Lower lobe of right lung (tissue), 2 donors: ENCODE data around the gene GAREM1. TPM values are rescaled to one million over a fixed set of nuclear protein-coding genes. Genes with fewer than 3 reads are reported as not detected.

Experiments used
- ATAC-seq, 2 donors: fragments of 200-7000 bp; cut with Tn5 transposase; one replicate each; pipeline ENCODE4 v1.9.1; 2020 to 2022; ENCODE audit warnings: mild to moderate bottlenecking in 2 of 2, moderate library complexity in 2 of 2
- DNase-seq: peaks from one replicate; pipeline ENCODE4 v3.0.0-alpha.2; 2020
- H3K27ac ChIP-seq: fragments of 200-600 bp; one replicate; pipeline ENCODE4 v1.8.0; 2022
- H3K27me3 ChIP-seq: fragments of 200-600 bp; one replicate; pipeline ENCODE4 v1.8.0; 2022; ENCODE audit warnings: low read depth
- H3K36me3 ChIP-seq: fragments of 200-600 bp; one replicate; pipeline ENCODE4 v1.8.0; 2022; ENCODE audit warnings: mild to moderate bottlenecking
- H3K4me1 ChIP-seq: fragments of 200-600 bp; one replicate; pipeline ENCODE4 v1.8.0; 2022
- H3K4me3 ChIP-seq: fragments of 200-600 bp; one replicate; pipeline ENCODE4 v1.8.0; 2022; ENCODE audit warnings: mild to moderate bottlenecking
- H3K9me3 ChIP-seq: fragments of 200-600 bp; one replicate; pipeline ENCODE4 v1.8.0; 2022
- CTCF ChIP-seq: fragments of 200-600 bp; IDR thresholded peaks from one replicate; pipeline ENCODE4 v1.8.0; 2022; ENCODE audit warnings: antibody characterized with exemption, mild to moderate bottlenecking
- intact Hi-C: fragments of 100-400 bp; cut with DNase I; formaldehyde crosslinking; loops from one replicate; pipeline ENCODE4 v1.11.0; 2022
- total RNA-seq: library from RNA; stranded (reverse); fragmentation: NEBNext Ultra II Directional; extraction: Animal tissue kit (Norgen Biotek cat#: 25700); gene quantifications from one replicate; pipeline ENCODE4 v1.2.1, GENCODE V29; 2021
- donor health status: DM: no; HTN: yes; CAD: no; lungs with severe emphysema.

GAREM1 gene
- total RNA-seq, 1 donor from 2014 or later: 10.3 TPM

GRCh38 chr18:32424696-32425095, 46.0 kb downstream of the GAREM1 start:
- Histone ChIP-seq H3K4me1 (peaks cover 27% of the 10 kb centered on the region), H3K36me3 (no peaks in the 10 kb centered on the region), H3K9me3 (no peaks in the 10 kb centered on the region), H3K4me3 (no peak overlapping the region), H3K27ac (no peak overlapping the region), H3K27me3 (no peaks in the 10 kb centered on the region)
- no peak for DNase-seq
- intact Hi-C loops: no loop called here
- TF ChIP-seq CTCF: no peak
- peak in 1 of 2 donors; percentile 41 for ATAC-seq

- DNase-seq: no peak
- H3K27ac ChIP-seq: no peak overlapping the region
- no peak for ATAC-seq
- no peaks in the 10 kb centered on the region for H3K9me3 ChIP-seq
- H3K4me1 ChIP-seq: peaks cover 22% of the 10 kb centered on the region
- H3K4me3 ChIP-seq: no peak overlapping the region
- no peak for TF ChIP-seq CTCF
- H3K36me3 ChIP-seq: no peaks in the 10 kb centered on the region
- intact Hi-C loops: no loop called here
- no peaks in the 10 kb centered on the region for H3K27me3 ChIP-seq
Observed at GRCh38 chr18:32422978-32423740, 47.5 kb downstream of the GAREM1 start.

GRCh38 chr18:32422201-32422600, 48.5 kb downstream of the GAREM1 start:
- ATAC-seq (no peak), DNase-seq (no peak)
- Histone ChIP-seq H3K9me3 (no peaks in the 10 kb centered on the region), H3K27ac (no peak overlapping the region), H3K4me1 (peaks cover 18% of the 10 kb centered on the region), H3K36me3 (no peaks in the 10 kb centered on the region), H3K27me3 (no peaks in the 10 kb centered on the region), H3K4me3 (no peak overlapping the region)
- intact Hi-C loops: no loop called here
- TF ChIP-seq CTCF: no peak

- intact Hi-C loops: no loop called here
- H3K27ac ChIP-seq: no peak overlapping the region
- DNase-seq (no peak), ATAC-seq (no peak)
- no peak overlapping the region for H3K4me3 ChIP-seq
- peaks cover 13% of the 10 kb centered on the region for H3K4me1 ChIP-seq
- no peaks in the 10 kb centered on the region for H3K36me3 ChIP-seq
- TF ChIP-seq CTCF: no peak
- H3K9me3 ChIP-seq: no peaks in the 10 kb centered on the region
- no peaks in the 10 kb centered on the region for H3K27me3 ChIP-seq
Observed at GRCh38 chr18:32420084-32420750, 50.5 kb downstream of the GAREM1 start.

- intact Hi-C loops: no loop called here
- peaks cover 7% of the 10 kb centered on the region for H3K4me1 ChIP-seq
Observed at GRCh38 chr18:32418148-32418547, 52.5 kb downstream of the GAREM1 start.

More at GRCh38 chr18:32418148-32418547, 52.5 kb downstream of the GAREM1 start:
- TF ChIP-seq CTCF: no peak
- Histone ChIP-seq H3K9me3 (no peaks in the 10 kb centered on the region), H3K27me3 (no peaks in the 10 kb centered on the region), H3K27ac (no peak overlapping the region), H3K36me3 (no peaks in the 10 kb centered on the region), H3K4me3 (no peak overlapping the region)
- no peak for ATAC-seq
- DNase-seq: no peak
